ENCODE results near the gene ROBO1. TPM values are rescaled to one million over a fixed set of nuclear protein-coding genes. Genes with fewer than 3 reads are reported as not detected.

ROBO1 gene
- total RNA-seq, 1 donor from 2014 or later, result 0.05 TPM

DNA sequence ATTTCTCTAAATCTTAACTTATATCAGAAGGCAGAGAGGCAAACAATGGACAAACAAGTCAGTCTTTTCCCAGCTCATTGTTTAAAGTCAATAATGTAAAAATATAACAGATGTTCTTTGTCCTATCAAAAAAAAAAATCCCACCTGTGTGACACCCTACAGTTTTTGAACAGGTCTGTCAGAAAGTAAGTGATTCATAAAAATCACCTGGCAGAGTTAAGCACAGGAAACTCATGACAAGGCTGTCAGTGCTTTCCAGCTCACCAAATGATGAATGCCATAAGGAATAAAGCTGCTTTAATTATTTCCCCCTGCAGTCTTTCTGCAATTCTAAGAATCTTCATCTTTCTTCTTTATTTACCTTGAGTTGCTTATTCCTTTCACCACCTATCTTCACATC is 30.3 kb downstream of the ROBO1 start:
- no peak overlapping the region for H3K4me3 Mint-ChIP-seq
- no peaks in the 10 kb centered on the region for H3K36me3 Mint-ChIP-seq (ENCODE audit: low read depth)
- H3K9me3 Mint-ChIP-seq, result no peaks in the 10 kb centered on the region
- no peak for DNase-seq
- no peaks in the 10 kb centered on the region for H3K4me1 Mint-ChIP-seq
- no peak overlapping the region for H3K27ac Mint-ChIP-seq
- intact Hi-C loops (cut with micrococcal nuclease), result no loop called here
- H3K27me3 Mint-ChIP-seq, result no peaks in the 10 kb centered on the region

DNA sequence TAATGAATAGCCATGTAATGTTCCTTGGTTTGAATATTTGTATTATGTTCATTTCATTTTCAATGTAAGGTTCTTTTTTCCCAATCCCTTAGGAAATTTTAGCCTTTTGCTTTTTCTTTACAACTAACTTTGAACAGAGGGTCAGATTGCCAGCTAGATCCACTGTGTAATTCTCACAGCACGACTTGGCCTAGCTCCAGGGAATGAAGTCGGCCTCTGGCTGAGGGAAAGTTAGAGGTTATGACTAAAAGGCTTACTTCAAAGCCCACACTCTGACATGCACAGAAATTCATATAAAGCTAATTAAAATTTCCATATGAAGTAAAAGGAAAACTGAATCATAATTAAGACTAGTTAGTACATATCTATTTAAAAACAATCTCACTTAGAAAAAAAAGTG is 38.7 kb downstream of the ROBO1 start:
- no peak overlapping the region for H3K27ac Mint-ChIP-seq
- H3K9me3 Mint-ChIP-seq, result peaks cover 3% of the 10 kb centered on the region
- no peak overlapping the region for H3K4me3 Mint-ChIP-seq
- DNase-seq, result no peak
- no peaks in the 10 kb centered on the region for H3K4me1 Mint-ChIP-seq
- H3K36me3 Mint-ChIP-seq (ENCODE audit: low read depth), result no peaks in the 10 kb centered on the region
- intact Hi-C loops (cut with micrococcal nuclease), result no loop called here
- no peaks in the 10 kb centered on the region for H3K27me3 Mint-ChIP-seq

DNA sequence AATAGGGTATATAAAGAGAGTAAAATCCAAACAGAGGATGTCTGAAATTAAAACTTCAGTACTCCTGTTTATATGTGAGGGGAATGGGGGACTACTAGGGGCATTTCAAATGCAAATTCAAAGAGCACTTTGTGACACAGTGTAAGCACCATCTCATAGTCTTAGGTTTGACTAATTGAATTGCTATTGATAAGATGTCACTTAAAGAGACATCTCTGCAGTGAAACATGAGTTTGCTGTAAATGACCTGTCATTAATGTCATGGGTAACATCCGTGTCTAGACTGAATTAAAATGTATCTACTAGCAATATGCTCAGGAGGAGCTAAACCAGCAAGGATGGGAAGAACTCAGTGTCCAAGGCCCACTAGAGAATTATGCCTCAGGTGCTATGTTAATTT is 41.0 kb downstream of the ROBO1 start:
- Mint-ChIP-seq H3K27ac (no peak overlapping the region), H3K9me3 (peaks cover 3% of the 10 kb centered on the region), H3K27me3 (no peaks in the 10 kb centered on the region), H3K4me3 (no peak overlapping the region), H3K36me3 (ENCODE audit: low read depth) (no peaks in the 10 kb centered on the region), H3K4me1 (no peaks in the 10 kb centered on the region)
- intact Hi-C loops (cut with micrococcal nuclease), result no loop called here
- DNase-seq, result no peak

DNA sequence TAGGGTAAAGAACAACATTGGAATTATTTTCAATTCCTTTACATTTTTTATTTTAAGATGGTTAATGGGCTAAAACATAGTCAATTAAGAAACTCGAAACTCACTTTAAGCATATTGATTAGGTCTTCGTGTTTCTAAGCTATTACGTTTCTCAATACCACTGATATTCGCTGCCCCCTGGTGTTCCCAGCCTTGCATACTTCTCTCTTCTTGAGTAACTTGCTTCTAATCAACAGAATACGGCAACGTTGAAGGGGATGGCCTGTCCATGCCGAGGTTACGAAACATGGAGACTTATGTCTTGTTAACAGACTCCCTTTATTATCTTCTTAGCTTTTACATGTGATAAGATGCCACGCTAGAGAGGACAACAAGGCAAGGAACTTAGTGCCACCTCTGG is 43.6 kb downstream of the ROBO1 start:
- no peak overlapping the region for H3K27ac Mint-ChIP-seq
- no peaks in the 10 kb centered on the region for H3K27me3 Mint-ChIP-seq
- no peak for DNase-seq
- no peaks in the 10 kb centered on the region for H3K4me1 Mint-ChIP-seq
- no peaks in the 10 kb centered on the region for H3K36me3 Mint-ChIP-seq (ENCODE audit: low read depth)
- H3K9me3 Mint-ChIP-seq, result peaks cover 3% of the 10 kb centered on the region
- intact Hi-C loops (cut with micrococcal nuclease), result no loop called here
- H3K4me3 Mint-ChIP-seq, result no peak overlapping the region

DNA sequence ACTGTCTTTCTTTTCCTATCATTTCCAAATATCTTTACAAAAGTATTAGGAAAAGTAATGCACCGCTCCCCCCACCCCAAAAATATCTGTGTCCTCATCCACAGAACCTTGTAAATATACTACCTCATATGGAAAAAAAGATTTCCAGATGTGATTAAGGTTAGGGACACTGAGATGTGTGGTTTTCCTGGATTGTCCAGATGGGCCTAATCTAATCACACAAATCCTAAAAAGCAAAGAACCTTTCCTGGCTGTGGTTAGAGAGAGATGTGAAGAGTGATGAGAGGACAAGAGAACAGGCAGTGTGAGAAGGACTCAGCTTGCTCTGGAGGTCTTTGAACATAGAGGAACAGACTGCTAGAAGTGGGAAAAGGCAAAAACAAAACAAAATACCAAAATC is 77.7 kb downstream of the ROBO1 start:
- H3K4me1 Mint-ChIP-seq, result no peaks in the 10 kb centered on the region
- H3K9me3 Mint-ChIP-seq, result no peaks in the 10 kb centered on the region
- DNase-seq, result no peak
- H3K36me3 Mint-ChIP-seq (ENCODE audit: low read depth), result no peaks in the 10 kb centered on the region
- no peak overlapping the region for H3K27ac Mint-ChIP-seq
- intact Hi-C loops (cut with micrococcal nuclease), result no loop called here
- H3K4me3 Mint-ChIP-seq, result no peak overlapping the region
- no peaks in the 10 kb centered on the region for H3K27me3 Mint-ChIP-seq

DNA sequence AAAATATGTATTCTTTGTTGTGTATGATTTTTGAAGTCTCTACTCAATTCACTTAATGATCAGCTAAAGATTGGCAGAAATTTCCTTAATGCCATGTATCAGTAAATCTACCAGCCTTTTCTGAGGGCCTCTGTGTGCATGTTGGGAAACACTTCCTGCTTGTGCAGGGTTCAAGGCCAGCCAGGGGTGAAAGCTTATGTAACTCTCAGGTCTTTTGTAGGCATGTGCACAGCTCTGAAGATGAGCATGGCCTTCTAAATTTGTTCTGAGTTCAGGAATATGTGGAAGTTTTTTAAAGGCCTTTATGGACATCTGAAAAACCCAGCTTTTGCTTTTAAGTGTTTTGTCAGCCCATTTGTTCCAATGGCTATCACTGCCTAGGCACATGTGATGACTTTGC is 82.7 kb downstream of the ROBO1 start:
- H3K36me3 Mint-ChIP-seq (ENCODE audit: low read depth), result no peaks in the 10 kb centered on the region
- intact Hi-C loops (cut with micrococcal nuclease), result no loop called here
- H3K27ac Mint-ChIP-seq, result no peak overlapping the region
- H3K27me3 Mint-ChIP-seq, result no peaks in the 10 kb centered on the region
- no peaks in the 10 kb centered on the region for H3K9me3 Mint-ChIP-seq
- H3K4me3 Mint-ChIP-seq, result no peak overlapping the region
- DNase-seq, result no peak
- no peaks in the 10 kb centered on the region for H3K4me1 Mint-ChIP-seq

DNA sequence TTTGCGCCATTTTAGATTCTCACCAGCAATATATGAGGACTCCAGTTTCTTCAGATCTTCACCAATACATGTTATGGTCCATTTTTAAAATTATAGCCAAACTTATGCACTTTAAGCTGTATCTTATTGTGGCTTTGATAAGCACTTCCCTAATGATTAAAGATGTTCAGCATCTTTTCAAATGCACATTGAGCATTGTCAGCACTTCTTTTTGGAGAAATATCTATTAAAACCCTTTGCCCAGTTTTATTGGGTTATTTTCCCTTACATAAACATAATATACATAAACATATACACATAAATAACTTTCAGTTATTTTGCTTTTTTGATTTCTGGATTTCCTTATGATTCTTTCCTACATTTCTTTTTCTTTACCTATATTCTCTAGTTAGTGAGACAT is 83.8 kb downstream of the ROBO1 start:
- no peak overlapping the region for H3K4me3 Mint-ChIP-seq
- H3K27ac Mint-ChIP-seq, result no peak overlapping the region
- DNase-seq, result no peak
- intact Hi-C loops (cut with micrococcal nuclease), result no loop called here
- H3K9me3 Mint-ChIP-seq, result no peaks in the 10 kb centered on the region
- no peaks in the 10 kb centered on the region for H3K36me3 Mint-ChIP-seq (ENCODE audit: low read depth)
- no peaks in the 10 kb centered on the region for H3K27me3 Mint-ChIP-seq
- no peaks in the 10 kb centered on the region for H3K4me1 Mint-ChIP-seq

DNA sequence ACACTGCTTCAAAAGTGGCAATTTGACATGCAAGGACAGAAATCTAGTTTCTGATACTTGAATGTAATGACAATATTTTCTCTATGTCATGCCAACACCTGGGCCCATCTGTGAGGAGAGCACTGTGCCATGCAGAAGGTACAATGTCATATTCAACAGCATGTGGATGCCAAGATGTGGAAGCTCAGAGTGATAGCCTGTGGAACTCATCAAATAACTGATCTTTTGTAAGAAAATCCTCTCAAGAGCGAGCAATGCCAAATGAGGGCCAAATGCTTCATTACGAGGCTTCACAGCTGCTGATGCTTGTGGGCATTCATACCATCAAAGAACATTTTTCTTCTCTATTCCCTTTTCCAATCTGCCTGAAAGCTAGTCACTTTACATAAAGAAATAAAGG is 95.1 kb downstream of the ROBO1 start:
- H3K4me1 Mint-ChIP-seq, result no peaks in the 10 kb centered on the region
- no peak overlapping the region for H3K4me3 Mint-ChIP-seq
- intact Hi-C loops (cut with micrococcal nuclease), result no loop called here
- H3K27ac Mint-ChIP-seq, result no peak overlapping the region
- no peak for DNase-seq
- H3K36me3 Mint-ChIP-seq (ENCODE audit: low read depth), result no peaks in the 10 kb centered on the region
- no peaks in the 10 kb centered on the region for H3K27me3 Mint-ChIP-seq
- peaks cover 3% of the 10 kb centered on the region for H3K9me3 Mint-ChIP-seq

DNA sequence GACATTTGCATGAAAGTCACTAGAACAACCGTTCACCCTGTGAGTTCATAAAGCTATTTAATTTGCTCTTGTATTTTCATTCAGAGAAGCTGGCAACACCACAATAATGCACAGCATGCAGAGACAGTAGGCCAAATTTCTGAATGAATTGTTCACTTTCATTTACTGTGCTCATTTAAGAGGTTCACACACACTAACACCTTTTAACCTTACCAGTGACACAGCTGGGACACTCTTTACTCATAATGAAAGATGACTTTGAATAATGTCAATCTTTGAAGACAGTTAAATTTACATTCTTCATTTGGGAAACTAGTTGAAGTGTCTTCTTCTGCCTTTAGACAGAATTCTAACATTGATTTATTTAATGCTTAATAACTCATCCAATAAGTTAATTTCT is 95.7 kb downstream of the ROBO1 start:
- H3K4me1 Mint-ChIP-seq, result no peaks in the 10 kb centered on the region
- no peaks in the 10 kb centered on the region for H3K27me3 Mint-ChIP-seq
- intact Hi-C loops (cut with micrococcal nuclease), result no loop called here
- peaks cover 3% of the 10 kb centered on the region for H3K9me3 Mint-ChIP-seq
- no peak overlapping the region for H3K27ac Mint-ChIP-seq
- no peaks in the 10 kb centered on the region for H3K36me3 Mint-ChIP-seq (ENCODE audit: low read depth)
- no peak for DNase-seq
- H3K4me3 Mint-ChIP-seq, result no peak overlapping the region

DNA sequence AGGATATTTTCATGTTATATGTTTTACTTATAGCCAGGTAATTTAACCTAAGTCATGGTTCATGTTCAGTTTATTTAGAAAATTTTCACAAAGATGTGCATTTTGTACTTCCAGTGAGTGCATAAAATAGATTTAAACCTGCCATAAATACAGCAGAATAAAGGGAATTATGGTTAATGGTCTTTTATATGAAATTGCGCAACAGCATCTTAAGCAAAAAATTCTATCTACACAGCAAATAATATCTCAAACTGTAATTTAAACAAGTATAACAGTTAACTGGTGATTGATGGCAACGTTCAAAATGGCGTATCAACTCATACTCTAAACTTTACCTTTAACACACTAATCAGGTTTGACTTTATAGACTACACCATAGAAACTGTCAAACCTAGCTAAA is 97.6 kb downstream of the ROBO1 start:
- no peaks in the 10 kb centered on the region for H3K36me3 Mint-ChIP-seq (ENCODE audit: low read depth)
- H3K4me1 Mint-ChIP-seq, result no peaks in the 10 kb centered on the region
- peaks cover 3% of the 10 kb centered on the region for H3K9me3 Mint-ChIP-seq
- H3K4me3 Mint-ChIP-seq, result no peak overlapping the region
- H3K27me3 Mint-ChIP-seq, result no peaks in the 10 kb centered on the region
- intact Hi-C loops (cut with micrococcal nuclease), result no loop called here
- H3K27ac Mint-ChIP-seq, result no peak overlapping the region
- no peak for DNase-seq

DNA sequence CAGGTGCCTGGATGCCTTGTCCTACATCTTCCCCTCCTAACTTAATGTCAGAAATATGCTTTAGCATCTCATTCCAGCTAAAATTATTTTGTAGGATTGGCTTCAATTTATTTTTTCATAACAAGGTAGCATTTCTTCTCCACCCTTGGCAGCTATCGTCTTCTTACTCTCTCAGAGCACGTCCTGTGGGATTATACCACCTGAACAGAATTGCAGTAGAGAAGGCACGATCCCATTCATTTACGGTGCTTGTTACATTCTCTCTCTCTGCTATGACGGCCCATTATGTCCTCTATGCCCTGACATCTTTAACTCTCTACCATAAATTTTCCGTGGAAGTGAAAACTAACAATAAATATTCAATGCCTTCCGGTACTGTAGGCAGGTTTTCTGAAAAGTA is 103.3 kb downstream of the ROBO1 start:
- Mint-ChIP-seq H3K36me3 (ENCODE audit: low read depth) (no peaks in the 10 kb centered on the region), H3K4me1 (no peaks in the 10 kb centered on the region), H3K4me3 (no peak overlapping the region), H3K9me3 (peaks cover 8% of the 10 kb centered on the region), H3K27me3 (no peaks in the 10 kb centered on the region), H3K27ac (no peak overlapping the region)
- intact Hi-C loops (cut with micrococcal nuclease), result no loop called here
- DNase-seq, result no peak

DNA sequence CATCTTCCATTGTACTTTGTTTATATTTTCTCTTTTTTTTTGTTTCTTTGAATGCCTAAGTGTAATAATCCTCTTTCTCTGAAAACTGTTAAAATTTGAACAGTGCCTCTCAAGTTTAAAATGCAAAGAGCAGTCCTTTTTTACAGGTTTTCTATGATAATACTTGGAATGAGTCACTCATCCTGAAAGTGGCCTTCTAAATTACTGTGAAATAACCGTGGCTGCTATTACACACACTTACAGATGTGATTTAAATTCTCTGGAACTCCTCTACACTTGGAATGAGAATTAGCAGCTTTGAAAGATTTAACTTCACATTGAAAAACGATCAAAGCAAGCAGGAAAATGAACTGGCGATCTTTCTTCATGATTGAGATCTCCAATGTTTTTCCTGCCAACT is 105.9 kb downstream of the ROBO1 start:
- Mint-ChIP-seq H3K27ac (no peak overlapping the region), H3K4me3 (no peak overlapping the region), H3K4me1 (no peaks in the 10 kb centered on the region), H3K27me3 (no peaks in the 10 kb centered on the region), H3K9me3 (peaks cover 8% of the 10 kb centered on the region), H3K36me3 (ENCODE audit: low read depth) (no peaks in the 10 kb centered on the region)
- DNase-seq, result no peak
- intact Hi-C loops (cut with micrococcal nuclease), result no loop called here

DNA sequence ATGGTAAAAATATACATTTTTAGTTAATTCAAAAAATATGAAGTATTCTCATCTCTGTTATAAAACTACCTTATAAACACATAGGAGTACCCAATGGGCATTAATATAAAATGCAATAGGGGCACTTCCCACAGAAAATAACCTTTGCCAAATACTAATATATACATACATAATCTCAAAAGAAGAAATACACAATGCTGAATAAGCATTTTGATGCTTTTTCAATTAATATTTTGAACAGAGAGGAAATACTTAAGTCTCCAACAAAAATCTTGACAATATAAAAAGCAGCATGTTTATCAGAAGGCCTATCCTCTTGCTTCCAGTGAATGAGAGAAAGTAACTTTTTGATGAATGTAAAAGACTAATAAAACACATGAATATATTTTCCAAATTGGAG is 110.7 kb downstream of the ROBO1 start:
- no peaks in the 10 kb centered on the region for H3K27me3 Mint-ChIP-seq
- H3K36me3 Mint-ChIP-seq (ENCODE audit: low read depth), result no peaks in the 10 kb centered on the region
- H3K27ac Mint-ChIP-seq, result no peak overlapping the region
- no peak overlapping the region for H3K4me3 Mint-ChIP-seq
- H3K4me1 Mint-ChIP-seq, result no peaks in the 10 kb centered on the region
- intact Hi-C loops (cut with micrococcal nuclease), result no loop called here
- no peak for DNase-seq
- H3K9me3 Mint-ChIP-seq, result peaks cover 3% of the 10 kb centered on the region

DNA sequence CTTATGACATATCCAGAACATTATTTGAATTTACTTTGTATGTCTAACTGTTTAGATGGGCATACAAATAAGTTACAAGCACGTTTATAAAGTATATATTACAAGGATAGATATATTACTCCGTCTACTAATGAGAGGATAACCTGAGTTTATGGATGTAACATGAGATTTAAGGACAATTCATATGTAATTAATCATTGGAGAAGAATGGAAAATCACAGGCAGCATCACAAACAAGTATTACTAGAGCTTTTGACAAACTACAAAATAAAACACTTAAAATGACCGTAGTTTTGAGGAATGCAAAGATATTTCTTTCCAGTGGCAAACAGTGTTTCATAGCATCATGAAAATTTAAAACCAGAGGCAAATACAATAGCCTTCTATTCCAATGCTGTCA is 113.8 kb downstream of the ROBO1 start:
- Mint-ChIP-seq H3K4me3 (no peak overlapping the region), H3K27me3 (no peaks in the 10 kb centered on the region), H3K36me3 (ENCODE audit: low read depth) (no peaks in the 10 kb centered on the region), H3K4me1 (no peaks in the 10 kb centered on the region), H3K27ac (no peak overlapping the region), H3K9me3 (peaks cover 3% of the 10 kb centered on the region)
- intact Hi-C loops (cut with micrococcal nuclease), result no loop called here
- DNase-seq, result no peak

DNA sequence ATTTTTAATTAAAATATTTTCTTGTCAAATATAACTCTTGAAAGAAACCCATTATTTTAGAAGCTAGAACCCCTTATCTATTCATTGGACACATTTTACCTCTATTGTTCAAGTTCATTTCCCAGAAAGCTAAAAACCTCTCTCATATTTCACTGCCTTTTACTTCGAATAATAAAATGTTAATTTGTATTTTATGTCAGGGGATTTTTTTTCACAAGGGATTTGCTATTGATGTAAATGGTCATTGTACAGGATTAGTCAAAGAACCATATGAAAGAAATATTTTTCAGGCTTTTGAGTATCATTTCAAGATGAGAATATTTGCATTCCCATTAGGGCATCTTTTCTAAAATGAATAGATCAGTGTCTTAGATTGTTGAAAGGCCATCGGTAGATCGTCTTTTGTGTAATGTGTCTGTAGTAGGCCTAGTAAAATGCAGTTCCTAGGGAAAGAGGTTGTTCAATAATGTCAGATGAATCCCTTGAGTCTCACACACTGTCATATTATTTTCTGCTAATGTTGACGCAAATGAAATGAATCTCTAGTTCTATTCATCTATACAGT is 114.5 kb downstream of the ROBO1 start:
- no peak overlapping the region for H3K27ac Mint-ChIP-seq
- intact Hi-C loops (cut with micrococcal nuclease), result no loop called here
- no peaks in the 10 kb centered on the region for H3K4me1 Mint-ChIP-seq
- H3K27me3 Mint-ChIP-seq, result no peaks in the 10 kb centered on the region
- H3K36me3 Mint-ChIP-seq (ENCODE audit: low read depth), result no peaks in the 10 kb centered on the region
- no peak for DNase-seq
- peaks cover 3% of the 10 kb centered on the region for H3K9me3 Mint-ChIP-seq
- H3K4me3 Mint-ChIP-seq, result no peak overlapping the region
